Loucy (cell line): ENCODE results near the gene LGALS1.
A peak's percentile ranks its signal among the peaks of the same experiment; 100 is the strongest.

ENCODE experiments used
- H2AFZ ChIP-seq: fragments of 200-600 bp; sonication (generic); 2 replicates; pipeline ENCODE4 v1.6.0; 2016; ENCODE audit warnings: antibody characterized with exemption, mild to moderate bottlenecking, low read length, moderate library complexity
- H3F3A ChIP-seq: fragments of 200-600 bp; 2 replicates; pipeline ENCODE4 v1.6.0; 2016; ENCODE audit warnings: antibody characterized with exemption, low read depth, mild to moderate bottlenecking
- H3K27me3 ChIP-seq: fragments of 200-600 bp; sonication (generic); 2 replicates; pipeline ENCODE4 v1.6.1; 2014; ENCODE audit warnings: low read length, mild to moderate bottlenecking; ENCODE audit not compliant: insufficient read depth, poor library complexity, severe bottlenecking
- H3K36me3 ChIP-seq: fragments of 200-600 bp; sonication (generic); 2 replicates; pipeline ENCODE4 v1.6.1; 2016; ENCODE audit warnings: low read length; ENCODE audit not compliant: insufficient read depth
- H3K4me1 ChIP-seq: fragments of 200-600 bp; sonication (generic); 2 replicates; pipeline ENCODE4 v1.5.1; 2014; ENCODE audit warnings: low read length, mild to moderate bottlenecking; ENCODE audit not compliant: insufficient read depth, poor library complexity, severe bottlenecking
- H3K4me2 ChIP-seq: fragments of 200-600 bp; sonication (generic); 2 replicates; pipeline ENCODE4 v1.6.0; 2014; ENCODE audit warnings: antibody characterized with exemption, low read length, low read depth, mild to moderate bottlenecking; ENCODE audit not compliant: poor library complexity, severe bottlenecking
- H3K4me3 ChIP-seq: fragments of 200-600 bp; sonication (generic); 2 replicates; pipeline ENCODE4 v1.5.1; 2014; ENCODE audit warnings: low read length, mild to moderate bottlenecking, mixed read lengths; ENCODE audit not compliant: poor library complexity, severe bottlenecking
- H3K79me2 ChIP-seq: fragments of 200-600 bp; sonication (generic); 2 replicates; pipeline ENCODE4 v1.6.1; 2014; ENCODE audit warnings: low read length; ENCODE audit not compliant: insufficient read depth
- H3K9ac ChIP-seq: fragments of 200-600 bp; sonication (generic); 2 replicates; pipeline ENCODE4 v1.6.0; 2014; ENCODE audit warnings: mild to moderate bottlenecking, low read depth, low read length, moderate library complexity; ENCODE audit not compliant: poor library complexity, severe bottlenecking
- H3K9me2 ChIP-seq: fragments of 200-600 bp; sonication (generic); replicated peaks from 2 replicates; pipeline ENCODE4 v1.6.1; 2016; ENCODE audit warnings: low read depth, low read length, mixed read lengths
- H3K9me3 ChIP-seq: fragments of 200-600 bp; sonication (generic); 2 replicates; pipeline ENCODE4 v1.6.1; 2014; ENCODE audit warnings: mild to moderate bottlenecking, antibody characterized with exemption, low read length, low read depth; ENCODE audit not compliant: insufficient read depth
- H4K20me1 ChIP-seq: fragments of 200-600 bp; sonication (generic); 2 replicates; pipeline ENCODE4 v1.6.0; 2014; ENCODE audit warnings: antibody characterized with exemption, low read length, mild to moderate bottlenecking; ENCODE audit not compliant: insufficient read depth, poor library complexity, severe bottlenecking
- CTCF ChIP-seq: fragments of 200-600 bp; sonication (generic); conservative IDR thresholded peaks from 2 replicates; pipeline ENCODE4 v1.5.1; 2014; ENCODE audit warnings: mild to moderate bottlenecking, antibody characterized with exemption, low read length
- EZH2phosphoT487 ChIP-seq: fragments of 200-600 bp; IDR thresholded peaks from 2 replicates; pipeline ENCODE4 v1.6.1; 2018; ENCODE audit warnings: antibody characterized with exemption, mild to moderate bottlenecking, moderate library complexity, borderline replicate concordance

The LGALS1 gene

GRCh38 chr22:37660709-37661045, 14.8 kb upstream of the LGALS1 start:
- TF ChIP-seq CTCF (no peak), EZH2phosphoT487 (no peak)
- Histone ChIP-seq H3K4me2 (peak overlapping the region; percentile 93), H2AFZ (no peak overlapping the region), H3K9me3 (no peaks in the 10 kb centered on the region), H4K20me1 (peaks cover 54% of the 10 kb centered on the region), H3F3A (no peaks in the 10 kb centered on the region), H3K9me2 (no peaks in the 10 kb centered on the region), H3K27me3 (no peaks in the 10 kb centered on the region), H3K4me3 (peak overlapping the region; percentile 73), H3K36me3 (peaks cover 9% of the 10 kb centered on the region; the same call in 1 of the 2 replicates), H3K9ac (peak overlapping the region; percentile 78), H3K4me1 (peaks cover 41% of the 10 kb centered on the region), H3K79me2 (peaks cover 71% of the 10 kb centered on the region)

GRCh38 chr22:37661160-37661924, 14.1 kb upstream of the LGALS1 start:
- Histone ChIP-seq H3K27me3 (no peaks in the 10 kb centered on the region), H2AFZ (no peak overlapping the region), H3K4me2 (peak overlapping the region; percentile 93), H3K4me3 (peak overlapping the region; percentile 73), H4K20me1 (peaks cover 60% of the 10 kb centered on the region), H3K4me1 (peaks cover 41% of the 10 kb centered on the region), H3K9me3 (no peaks in the 10 kb centered on the region), H3K9me2 (no peaks in the 10 kb centered on the region), H3K79me2 (peaks cover 78% of the 10 kb centered on the region), H3K9ac (peak overlapping the region; percentile 78), H3F3A (no peaks in the 10 kb centered on the region), H3K36me3 (peaks cover 16% of the 10 kb centered on the region; the same call in 1 of the 2 replicates)
- TF ChIP-seq EZH2phosphoT487 (no peak), CTCF (peak; percentile 84)

- Histone ChIP-seq H3K27me3 (no peaks in the 10 kb centered on the region), H3K79me2 (peaks cover 84% of the 10 kb centered on the region), H3K4me3 (peak overlapping the region; percentile 73), H4K20me1 (peaks cover 64% of the 10 kb centered on the region), H3K4me1 (peaks cover 41% of the 10 kb centered on the region), H3K4me2 (peak overlapping the region; percentile 93), H3F3A (no peaks in the 10 kb centered on the region), H3K36me3 (peaks cover 22% of the 10 kb centered on the region; the same call in 1 of the 2 replicates), H2AFZ (no peak overlapping the region), H3K9me3 (no peaks in the 10 kb centered on the region), H3K9ac (peak overlapping the region; percentile 78), H3K9me2 (no peaks in the 10 kb centered on the region)
- TF ChIP-seq EZH2phosphoT487 = no peak
Measured at GRCh38 chr22:37662039-37662438, 13.4 kb upstream of the LGALS1 start.
